Lower leg skin (tissue), 3 donors: Measurements from ENCODE around the gene RHOF.

Source experiments
- CTCF ChIP-seq, 3 donors: fragments of 450-650 bp; IDR thresholded peaks; one replicate each; pipeline ENCODE4 v1.5.1; 2016; ENCODE audit warnings: antibody characterized with exemption in 3 of 3, mild to moderate bottlenecking in 3 of 3, moderate library complexity in 2 of 3
- POLR2A ChIP-seq, 2 donors: fragments of 450-650 bp; IDR thresholded peaks; one replicate each; pipeline ENCODE4 v1.6.1; 2016 to 2017; ENCODE audit warnings: antibody characterized with exemption in 2 of 2, mild to moderate bottlenecking in 1 of 2, moderate library complexity in 1 of 2

GRCh38 chr12:121789233-121789781, 4.2 kb downstream of the RHOF start:
- TF ChIP-seq CTCF (IDR thresholded peaks at IDR 0.05), result no peak
- no peak for TF ChIP-seq POLR2A (IDR thresholded peaks at IDR 0.05)
